H9 (cell line): ENCODE measurements around the gene HSPA12A. TPM values are rescaled to one million over a fixed set of nuclear protein-coding genes. Genes with fewer than 3 reads are reported as not detected.

Experiments used
- DNase-seq: peaks from one replicate; pipeline ENCODE4 v3.0.0-alpha.2; 2017
- H2AFZ ChIP-seq: one replicate; pipeline ENCODE4 v1.6.1; 2013; ENCODE audit warnings: mild to moderate bottlenecking, low read length, control low read depth, moderate library complexity
- H2AK5ac ChIP-seq: 2 replicates; pipeline ENCODE4 v1.6.1; 2013; ENCODE audit warnings: low read length, control low read depth, mixed read lengths; ENCODE audit not compliant: insufficient read length
- H2BK120ac ChIP-seq: one replicate; pipeline ENCODE4 v1.6.1; 2013; ENCODE audit warnings: low read depth, mild to moderate bottlenecking, low read length, control low read depth, inconsistent platforms; ENCODE audit not compliant: poor library complexity, severe bottlenecking
- H2BK12ac ChIP-seq: 2 replicates; pipeline ENCODE4 v1.6.1; 2013; ENCODE audit warnings: low read length, control low read depth, mixed read lengths, low read depth; ENCODE audit not compliant: insufficient read length
- H2BK15ac ChIP-seq: 2 replicates; pipeline ENCODE4 v1.6.1; 2013; ENCODE audit warnings: low read depth, low read length, control low read depth
- H2BK20ac ChIP-seq: one replicate; pipeline ENCODE4 v1.6.1; 2013; ENCODE audit warnings: low read depth, mild to moderate bottlenecking, low read length, control low read depth, inconsistent platforms; ENCODE audit not compliant: poor library complexity, severe bottlenecking
- H2BK5ac ChIP-seq: 2 replicates; pipeline ENCODE4 v1.6.1; 2013; ENCODE audit warnings: low read length, control low read depth, mixed read lengths; ENCODE audit not compliant: insufficient read length
- H3K14ac ChIP-seq: 2 replicates; pipeline ENCODE4 v1.6.1; 2013; ENCODE audit warnings: low read length, control low read depth; ENCODE audit not compliant: insufficient read depth
- H3K18ac ChIP-seq: 2 replicates; pipeline ENCODE4 v1.6.1; 2013; ENCODE audit warnings: low read depth, mild to moderate bottlenecking, mixed read lengths, low read length, control low read depth; ENCODE audit not compliant: insufficient read length
- H3K23ac ChIP-seq: 2 replicates; pipeline ENCODE4 v1.6.1; 2013; ENCODE audit warnings: low read length, control low read depth, mixed read lengths, low read depth; ENCODE audit not compliant: insufficient read length
- H3K23me2 ChIP-seq: 2 replicates; pipeline ENCODE4 v1.6.1; 2013; ENCODE audit warnings: low read depth, mild to moderate bottlenecking, mixed read lengths, low read length, control low read depth; ENCODE audit not compliant: insufficient read length, poor library complexity, severe bottlenecking
- H3K27ac ChIP-seq: 2 replicates; pipeline ENCODE4 v1.5.1; 2013; ENCODE audit warnings: low read length, control low read depth, mixed read lengths, low read depth; ENCODE audit not compliant: insufficient read length
- H3K27me3 ChIP-seq: 2 replicates; pipeline ENCODE4 v1.6.1; 2013; ENCODE audit warnings: low read length, control low read depth, inconsistent platforms; ENCODE audit not compliant: insufficient read depth
- H3K4ac ChIP-seq: 2 replicates; pipeline ENCODE4 v1.6.1; 2013; ENCODE audit warnings: low read depth, mild to moderate bottlenecking, control low read depth, inconsistent platforms, low read length, moderate library complexity
- H3K4me1 ChIP-seq: 2 replicates; pipeline ENCODE4 v1.6.1; 2013; ENCODE audit warnings: low read length, control low read depth, inconsistent platforms; ENCODE audit not compliant: insufficient read depth
- H3K4me2 ChIP-seq: 2 replicates; pipeline ENCODE4 v1.6.1; 2013; ENCODE audit warnings: low read length, control low read depth, mixed read lengths; ENCODE audit not compliant: insufficient read length, insufficient read depth
- H3K56ac ChIP-seq: 2 replicates; pipeline ENCODE4 v1.6.1; 2013; ENCODE audit warnings: low read depth, mild to moderate bottlenecking, mixed read lengths, low read length, control low read depth; ENCODE audit not compliant: insufficient read length
- H3K79me1 ChIP-seq: 2 replicates; pipeline ENCODE4 v1.6.1; 2013; ENCODE audit warnings: low read depth, mild to moderate bottlenecking, moderate library complexity, low read length, control low read depth, inconsistent platforms; ENCODE audit not compliant: insufficient read depth, poor library complexity, severe bottlenecking
- H3K79me2 ChIP-seq: 2 replicates; pipeline ENCODE4 v1.6.1; 2013; ENCODE audit warnings: low read length, control low read depth, inconsistent platforms; ENCODE audit not compliant: insufficient read depth
- H3K9ac ChIP-seq: 2 replicates; pipeline ENCODE4 v1.6.1; 2013; ENCODE audit warnings: low read length, control low read depth, mixed read lengths; ENCODE audit not compliant: insufficient read length; ENCODE audit errors: extremely low read depth
- H3K9me3 ChIP-seq: one replicate; pipeline ENCODE4 v1.6.1; 2013; ENCODE audit warnings: low read depth, low read length, inconsistent platforms; ENCODE audit not compliant: control insufficient read depth
- H3T11ph ChIP-seq: one replicate; pipeline ENCODE4 v1.6.1; 2013; ENCODE audit warnings: mild to moderate bottlenecking, low read length, control low read depth, inconsistent platforms
- H4K20me1 ChIP-seq: one replicate; pipeline ENCODE4 v1.6.1; 2013; ENCODE audit not compliant: control insufficient read depth, insufficient read length, insufficient read depth
- H4K5ac ChIP-seq: 2 replicates; pipeline ENCODE4 v1.6.1; 2013; ENCODE audit warnings: low read depth, mild to moderate bottlenecking, mixed read lengths, low read length, control low read depth; ENCODE audit not compliant: insufficient read length
- H4K8ac ChIP-seq: replicated peaks from 2 replicates; pipeline ENCODE4 v1.6.1; 2013; ENCODE audit warnings: low read length, control low read depth, mixed read lengths, low read depth; ENCODE audit not compliant: insufficient read length
- H4K91ac ChIP-seq: 2 replicates; pipeline ENCODE4 v1.6.1; 2013; ENCODE audit warnings: low read depth, mild to moderate bottlenecking, moderate library complexity, mixed read lengths, low read length, control low read depth; ENCODE audit not compliant: insufficient read length
- H3K27ac Mint-ChIP-seq, 3 experiments: 2 replicates in 2 of 3; 3 replicates in 1 of 3; pipeline ENCODE4 v1.8.0; 2020 to 2021; ENCODE audit warnings: mixed read lengths in 3 of 3, mild to moderate bottlenecking in 1 of 3, moderate library complexity in 1 of 3
- H3K27me3 Mint-ChIP-seq: 2 replicates; pipeline ENCODE4 v1.8.0; 2021; ENCODE audit warnings: low read depth, mild to moderate bottlenecking, moderate library complexity, mixed read lengths
- H3K36me3 Mint-ChIP-seq, 3 experiments: 2 replicates in 2 of 3; 3 replicates in 1 of 3; pipeline ENCODE4 v1.8.0; 2020 to 2021; ENCODE audit warnings: low read depth in 3 of 3, mixed read lengths in 3 of 3; ENCODE audit not compliant: insufficient read depth in 1 of 3
- H3K4me1 Mint-ChIP-seq, 2 experiments: 2 replicates each; pipeline ENCODE4 v1.8.0; 2020; ENCODE audit warnings: mixed read lengths in 2 of 2
- H3K4me3 Mint-ChIP-seq, 2 experiments: 2 replicates in 1 of 2; 3 replicates in 1 of 2; pipeline ENCODE4 v1.8.0; 2020 to 2021; ENCODE audit warnings: mild to moderate bottlenecking in 2 of 2, mixed read lengths in 2 of 2, moderate library complexity in 1 of 2
- H3K9me3 Mint-ChIP-seq, 2 experiments: 2 replicates in 1 of 2; 3 replicates in 1 of 2; pipeline ENCODE4 v1.8.0; 2020; ENCODE audit warnings: mild to moderate bottlenecking in 2 of 2, mixed read lengths in 2 of 2, moderate library complexity in 1 of 2
- CTCF ChIP-seq: fragments of 200-600 bp; sonication (generic); conservative IDR thresholded peaks from 3 replicates; pipeline ENCODE4 v1.8.0; 2021; ENCODE audit warnings: antibody characterized with exemption, mild to moderate bottlenecking
- WGBS: extraction: QIAGEN DNeasy Blood & Tissue Kit; methylation state at CpG from one replicate; pipeline ENCODE4 v1.1.7; 2013; ENCODE audit warnings: missing lambda C conversion rate, low lambda C conversion rate, mixed read lengths; ENCODE audit not compliant: insufficient read length; ENCODE audit errors: extremely low coverage; 5-methylcytosine and 5-hydroxymethylcytosine counted together
- total RNA-seq: library from RNA; stranded (reverse); gene quantifications from 2 replicates; pipeline ENCODE4 v1.2.1, GENCODE V29; 2021

The HSPA12A gene
- total RNA-seq, 1 experiment from 2014 or later = 3.2 TPM

- Histone ChIP-seq H3K18ac (no peak overlapping the region), H4K5ac (no peak overlapping the region), H3T11ph (no peak overlapping the region), H4K8ac (no peak overlapping the region), H4K20me1 (no peaks in the 10 kb centered on the region), H3K79me2 (no peaks in the 10 kb centered on the region), H3K4ac (no peak overlapping the region), H2BK15ac (no peak overlapping the region), H3K23me2 (no peaks in the 10 kb centered on the region), H2AK5ac (no peak overlapping the region), H3K23ac (no peak overlapping the region), H3K9me3 (no peaks in the 10 kb centered on the region), H2BK12ac (no peak overlapping the region), H3K4me1 (no peaks in the 10 kb centered on the region), H4K91ac (no peak overlapping the region), H2BK5ac (no peak overlapping the region), H2BK20ac (no peak overlapping the region), H3K14ac (no peak overlapping the region), H2BK120ac (no peak overlapping the region), H3K56ac (no peak overlapping the region), H3K79me1 (no peaks in the 10 kb centered on the region), H3K4me2 (no peak overlapping the region), H3K27ac (no peak overlapping the region), H2AFZ (no peak overlapping the region), H3K27me3 (no peaks in the 10 kb centered on the region), H3K9ac (no peak overlapping the region)
- WGBS = no CpG with 5 or more reads among the region's 2 CpGs
- no peak overlapping the region for H3K27ac Mint-ChIP-seq
- H3K27me3 Mint-ChIP-seq = peaks cover 3% of the 10 kb centered on the region
- no peak for TF ChIP-seq CTCF
- DNase-seq = no peak
- H3K4me1 Mint-ChIP-seq = peaks cover 2 to 8% of the 10 kb centered on the region in 2 experiments; a peak in 3 of 4 replicates
- no peak overlapping the region for H3K4me3 Mint-ChIP-seq
- H3K36me3 Mint-ChIP-seq = no peaks in the 10 kb centered on the region
- no peaks in the 10 kb centered on the region for H3K9me3 Mint-ChIP-seq
Measured at GRCh38 chr10:116712989-116713543, 29.3 kb downstream of the HSPA12A start.
